Measurements from ENCODE around the gene PANK3. TPM values are rescaled to one million over a fixed set of nuclear protein-coding genes. Genes with fewer than 3 reads are reported as not detected.

PANK3 gene
- total and polyA plus RNA-seq, 2 experiments from 2014 or later = 14.5 to 57.7 TPM

DNA sequence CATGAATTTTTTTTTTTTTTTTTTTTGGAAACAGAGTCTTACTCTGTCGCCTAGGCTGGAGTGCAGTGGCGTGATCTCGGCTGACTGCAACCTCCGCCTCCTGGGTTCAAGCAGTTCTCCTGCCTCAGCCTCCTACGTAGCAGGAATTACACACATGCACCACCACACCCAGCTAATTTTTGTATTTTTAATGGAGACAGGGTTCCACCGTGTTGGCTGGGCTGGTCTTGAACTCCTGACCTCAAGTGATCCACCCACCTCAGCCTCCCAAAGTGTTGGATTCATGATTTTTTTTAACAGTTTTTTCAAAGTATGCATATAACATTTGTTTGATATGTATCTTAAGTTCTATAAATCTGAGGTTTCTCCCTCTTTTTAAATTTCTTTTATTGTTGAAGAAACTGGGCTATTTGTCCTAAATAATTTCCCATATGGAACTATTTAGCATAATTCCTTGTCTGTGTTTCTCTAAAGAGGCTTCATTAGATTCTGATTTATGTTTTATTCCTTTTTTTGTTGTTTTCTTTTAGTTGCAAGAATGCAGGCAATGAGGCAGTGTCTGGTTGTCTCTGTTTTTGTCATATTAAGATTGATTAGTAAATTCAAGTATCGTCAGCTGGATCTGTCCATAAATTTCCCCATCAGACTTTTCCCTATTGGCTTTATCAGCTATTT lies 76.5 kb downstream of the PANK3 start:
- no peaks in the 10 kb centered on the region for H3K27me3 ChIP-seq
- no peaks in the 10 kb centered on the region for H3K4me1 ChIP-seq (ENCODE audit: low read depth)
- H3K9me3 ChIP-seq (ENCODE audit: low read depth) = no peaks in the 10 kb centered on the region
- no peak overlapping the region for H3K4me3 ChIP-seq
- H3K27ac ChIP-seq = no peak overlapping the region
- TF ChIP-seq, protein P1, sequence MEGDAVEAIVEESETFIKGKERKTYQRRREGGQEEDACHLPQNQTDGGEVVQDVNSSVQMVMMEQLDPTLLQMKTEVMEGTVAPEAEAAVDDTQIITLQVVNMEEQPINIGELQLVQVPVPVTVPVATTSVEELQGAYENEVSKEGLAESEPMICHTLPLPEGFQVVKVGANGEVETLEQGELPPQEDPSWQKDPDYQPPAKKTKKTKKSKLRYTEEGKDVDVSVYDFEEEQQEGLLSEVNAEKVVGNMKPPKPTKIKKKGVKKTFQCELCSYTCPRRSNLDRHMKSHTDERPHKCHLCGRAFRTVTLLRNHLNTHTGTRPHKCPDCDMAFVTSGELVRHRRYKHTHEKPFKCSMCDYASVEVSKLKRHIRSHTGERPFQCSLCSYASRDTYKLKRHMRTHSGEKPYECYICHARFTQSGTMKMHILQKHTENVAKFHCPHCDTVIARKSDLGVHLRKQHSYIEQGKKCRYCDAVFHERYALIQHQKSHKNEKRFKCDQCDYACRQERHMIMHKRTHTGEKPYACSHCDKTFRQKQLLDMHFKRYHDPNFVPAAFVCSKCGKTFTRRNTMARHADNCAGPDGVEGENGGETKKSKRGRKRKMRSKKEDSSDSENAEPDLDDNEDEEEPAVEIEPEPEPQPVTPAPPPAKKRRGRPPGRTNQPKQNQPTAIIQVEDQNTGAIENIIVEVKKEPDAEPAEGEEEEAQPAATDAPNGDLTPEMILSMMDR (IDR thresholded peaks at IDR 0.05; ENCODE audit: low read depth, low read length) = no peak
- peaks cover 72% of the 10 kb centered on the region for H3K36me3 ChIP-seq
- DNase-seq (ENCODE audit: low read depth in 1 of 2, low spot score in 1 of 2) = no peak

Other genes starting within 250 kb of the PANK3 start
- 68.0 and 73.8 TPM in 2 replicates for gene RARS1, start 92.9 kb downstream of the PANK3 start, total RNA-seq
- gene RARS1, start 92.9 kb downstream of the PANK3 start, polyA plus RNA-seq = 81.2 and 92.7 TPM in 2 replicates
- gene FBLL1, start 50.1 kb downstream of the PANK3 start, total RNA-seq = 0.63 and 1.2 TPM in 2 replicates
- 0.15 TPM in 1 of 2 replicates, not detected in the other for gene FBLL1, start 50.1 kb downstream of the PANK3 start, polyA plus RNA-seq

Data from cardiac muscle cell (in vitro differentiated cells and primary cell).